GM12878 (cell line): Measurements from ENCODE around the gene KDM4C.

Experiments
- EP300 ChIP-seq, 2 experiments: fragments of 150-350 bp in 1 of 2; IDR thresholded peaks; 2 replicates each; pipeline ENCODE4 v1.6.1; 2011 to 2012; ENCODE audit warnings: low read depth in 2 of 2, low read length in 2 of 2, borderline replicate concordance in 1 of 2, improper control_type of control experiment in 1 of 2, inconsistent platforms in 1 of 2; ENCODE audit not compliant: control insufficient read depth in 1 of 2
- JUNB ChIP-seq: IDR thresholded peaks from 2 replicates; pipeline ENCODE4 v1.6.1; 2016; ENCODE audit warnings: antibody characterized with exemption, mild to moderate bottlenecking
- TAF1 ChIP-seq: IDR thresholded peaks from 2 replicates; pipeline ENCODE4 v1.6.1; 2011; ENCODE audit warnings: mild to moderate bottlenecking, low read depth, low read length, borderline replicate concordance
- YY1 ChIP-seq: IDR thresholded peaks from 2 replicates; pipeline ENCODE4 v1.6.1; 2011; ENCODE audit warnings: low read depth, mild to moderate bottlenecking, low read length
- ZBTB33 ChIP-seq: fragments of 450-650 bp; IDR thresholded peaks from 2 replicates; pipeline ENCODE4 v1.6.1; 2017; ENCODE audit warnings: mild to moderate bottlenecking
- ZSCAN29 ChIP-seq: fragments of 450-650 bp; IDR thresholded peaks from 2 replicates; pipeline ENCODE4 v1.6.1; 2017; ENCODE audit warnings: mild to moderate bottlenecking, moderate library complexity

GRCh38 chr9:6941501-6941900, 183.7 kb downstream of the KDM4C start:
- TF ChIP-seq ZSCAN29 = no peak
- TF ChIP-seq JUNB = no peak
- no peak for TF ChIP-seq YY1
- no peak for TF ChIP-seq ZBTB33
- TF ChIP-seq EP300 (IDR thresholded peaks at IDR 0.05; ENCODE audit: borderline replicate concordance in 1 of 2, control insufficient read depth in 1 of 2, low read depth in 2 of 2, low read length in 2 of 2) = no peak
- TF ChIP-seq TAF1 = no peak
